Neuronal stem cell (in vitro differentiated cells): ENCODE measurements around the gene CADPS.

Experiments used
- DNase-seq: peaks from one replicate; pipeline ENCODE4 v3.0.0-alpha.2; 2013; ENCODE audit warnings: low spot score
- H2AFZ ChIP-seq: one replicate; pipeline ENCODE4 v1.6.1; 2013; ENCODE audit warnings: mild to moderate bottlenecking, low read length, inconsistent platforms
- H2AK5ac ChIP-seq: 2 replicates; pipeline ENCODE4 v1.6.1; 2013; ENCODE audit warnings: low read depth, mild to moderate bottlenecking, inconsistent platforms, low read length, moderate library complexity, mixed read lengths
- H2BK120ac ChIP-seq: 2 replicates; pipeline ENCODE4 v1.6.1; 2013; ENCODE audit warnings: low read depth, mild to moderate bottlenecking, inconsistent platforms, low read length, moderate library complexity, mixed read lengths
- H2BK12ac ChIP-seq: one replicate; pipeline ENCODE4 v1.6.1; 2013; ENCODE audit warnings: low read length, inconsistent platforms
- H2BK15ac ChIP-seq: 2 replicates; pipeline ENCODE4 v1.6.1; 2013; ENCODE audit warnings: mild to moderate bottlenecking, low read length, inconsistent platforms, mixed read lengths
- H2BK5ac ChIP-seq: one replicate; pipeline ENCODE4 v1.6.1; 2013; ENCODE audit warnings: inconsistent platforms, mild to moderate bottlenecking, low read length, moderate library complexity
- H3K14ac ChIP-seq: one replicate; pipeline ENCODE4 v1.6.1; 2013; ENCODE audit warnings: low read length, inconsistent platforms
- H3K18ac ChIP-seq: 2 replicates; pipeline ENCODE4 v1.6.1; 2013; ENCODE audit warnings: low read length, inconsistent platforms
- H3K23ac ChIP-seq: 2 replicates; pipeline ENCODE4 v1.6.1; 2013; ENCODE audit warnings: low read depth, mild to moderate bottlenecking, mixed read lengths, low read length, inconsistent platforms; ENCODE audit not compliant: poor library complexity
- H3K27ac ChIP-seq: replicated peaks from 3 replicates; pipeline ENCODE4 v1.5.1; 2013; ENCODE audit warnings: low read length, inconsistent platforms
- H3K27me3 ChIP-seq, 3 experiments: 2 replicates each; pipeline ENCODE4 v1.6.1; 2013; ENCODE audit warnings: low read length in 3 of 3, mild to moderate bottlenecking in 2 of 3, inconsistent platforms in 1 of 3, low read depth in 1 of 3, mixed read lengths in 1 of 3, moderate library complexity in 1 of 3; ENCODE audit not compliant: control insufficient read depth in 3 of 3, insufficient read depth in 3 of 3
- H3K36me3 ChIP-seq, 2 donors: replicated peaks in 1 of 2; 2 replicates each; pipeline ENCODE4 v1.6.1; 2013; ENCODE audit warnings: low read length in 2 of 2; ENCODE audit not compliant: control insufficient read depth in 2 of 2, insufficient read depth in 2 of 2
- H3K4ac ChIP-seq: 2 replicates; pipeline ENCODE4 v1.6.1; 2013; ENCODE audit warnings: inconsistent platforms, mild to moderate bottlenecking, low read length, moderate library complexity
- H3K4me1 ChIP-seq, 2 donors: 1 replicate in 1 of 2; 2 replicates in 1 of 2; pipeline ENCODE4 v1.6.1; 2013; ENCODE audit warnings: low read length in 2 of 2, low read depth in 1 of 2; ENCODE audit not compliant: control insufficient read depth in 2 of 2, insufficient read depth in 1 of 2
- H3K4me2 ChIP-seq: one replicate; pipeline ENCODE4 v1.6.1; 2013; ENCODE audit warnings: mild to moderate bottlenecking, low read length, inconsistent platforms; ENCODE audit not compliant: insufficient read depth, poor library complexity, severe bottlenecking
- H3K4me3 ChIP-seq, 2 donors: 2 replicates each; pipeline ENCODE4 v1.5.1; 2013; ENCODE audit warnings: low read length in 2 of 2, mild to moderate bottlenecking in 2 of 2, inconsistent platforms in 1 of 2, moderate library complexity in 1 of 2
- H3K79me1 ChIP-seq: one replicate; pipeline ENCODE4 v1.6.1; 2013; ENCODE audit warnings: low read depth, mild to moderate bottlenecking, inconsistent platforms, low read length, moderate library complexity
- H3K9ac ChIP-seq: one replicate; pipeline ENCODE4 v1.6.1; 2013; ENCODE audit warnings: mild to moderate bottlenecking, low read depth, low read length, inconsistent platforms; ENCODE audit not compliant: poor library complexity
- H3K9me3 ChIP-seq, 2 donors: replicated peaks in 1 of 2; 2 replicates each; pipeline versions ENCODE3 to v1.6.1; 2013; ENCODE audit warnings: low read length in 2 of 2, mild to moderate bottlenecking in 2 of 2, inconsistent platforms in 1 of 2, low read depth in 1 of 2, mixed read lengths in 1 of 2, moderate library complexity in 1 of 2; ENCODE audit not compliant: control insufficient read depth in 2 of 2, insufficient read depth in 1 of 2
- H4K8ac ChIP-seq: one replicate; pipeline ENCODE4 v1.6.1; 2013; ENCODE audit warnings: low read depth, mild to moderate bottlenecking, inconsistent platforms, low read length, moderate library complexity
- H4K91ac ChIP-seq: one replicate; pipeline ENCODE4 v1.6.1; 2013; ENCODE audit warnings: low read length, low read depth, mild to moderate bottlenecking, inconsistent platforms; ENCODE audit not compliant: poor library complexity
- whole genome bisulfite sequencing, 2 donors: extraction: QIAGEN DNeasy Blood & Tissue Kit; methylation state at CpG; one replicate each; pipeline ENCODE4 v1.1.7; 2013; ENCODE audit warnings: missing lambda C conversion rate in 2 of 2, mixed read lengths in 1 of 2; ENCODE audit not compliant: insufficient read length in 2 of 2, insufficient replicate concordance in 1 of 2; ENCODE audit errors: extremely low coverage in 2 of 2; 5-methylcytosine and 5-hydroxymethylcytosine counted together

CADPS gene

DNA sequence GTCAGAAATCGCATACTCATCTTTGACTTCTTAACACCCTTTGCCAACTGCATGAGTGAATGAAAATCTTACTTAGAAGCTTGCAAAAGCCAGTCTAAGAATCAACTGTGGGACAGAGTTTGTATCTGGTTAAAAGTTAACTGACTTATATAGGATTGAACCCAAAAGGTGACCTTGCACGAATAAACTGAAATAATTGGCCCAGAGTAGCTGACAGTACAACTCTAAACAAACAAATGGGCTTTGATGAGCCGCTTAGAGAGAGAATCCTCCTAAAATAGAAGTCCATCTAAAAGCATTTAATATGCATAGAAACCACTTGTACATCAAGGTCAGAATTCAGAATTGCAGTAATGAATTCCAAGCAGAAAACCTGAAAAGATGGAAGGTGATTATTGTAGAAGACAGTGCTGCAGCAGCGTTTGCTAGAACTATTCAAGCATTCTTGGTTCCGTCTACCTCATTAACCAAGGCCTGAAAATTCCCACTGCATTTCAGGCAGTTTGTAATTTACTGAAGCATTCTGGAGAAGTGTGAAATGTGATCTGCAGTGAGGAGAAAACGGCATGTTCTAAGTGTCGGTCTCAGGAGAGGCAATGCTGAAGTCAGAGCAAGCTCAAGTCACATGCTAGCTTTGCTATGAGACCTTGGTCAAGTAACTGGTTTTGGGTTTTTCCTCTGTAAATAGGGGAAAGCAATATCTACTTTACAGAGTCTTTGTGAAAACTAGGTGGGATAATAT is 103.7 kb downstream of the CADPS start:
- H3K18ac ChIP-seq: no peak overlapping the region
- no peak overlapping the region for H2AFZ ChIP-seq
- H2BK15ac ChIP-seq: no peak overlapping the region
- H3K23ac ChIP-seq: no peak overlapping the region
- no peaks in the 10 kb centered on the region for H3K9me3 ChIP-seq
- H4K91ac ChIP-seq: no peak overlapping the region
- H3K9ac ChIP-seq: no peak overlapping the region
- no peak overlapping the region for H3K4me3 ChIP-seq
- DNase-seq: no peak
- no peak overlapping the region for H4K8ac ChIP-seq
- H3K4me1 ChIP-seq: no peaks in the 10 kb centered on the region
- no peak overlapping the region for H3K4ac ChIP-seq
- no peaks in the 10 kb centered on the region for H3K79me1 ChIP-seq
- H3K27ac ChIP-seq: no peak overlapping the region
- no peak overlapping the region for H3K4me2 ChIP-seq
- H2BK5ac ChIP-seq: no peak overlapping the region
- no peak overlapping the region for H2AK5ac ChIP-seq
- no peaks in the 10 kb centered on the region for H3K27me3 ChIP-seq
- H2BK120ac ChIP-seq: no peak overlapping the region
- no peak overlapping the region for H2BK12ac ChIP-seq
- no peaks in the 10 kb centered on the region for H3K36me3 ChIP-seq
- WGBS, 2 donors: no CpG with 5 or more reads among the region's 7 CpGs
- H3K14ac ChIP-seq: no peak overlapping the region

DNA sequence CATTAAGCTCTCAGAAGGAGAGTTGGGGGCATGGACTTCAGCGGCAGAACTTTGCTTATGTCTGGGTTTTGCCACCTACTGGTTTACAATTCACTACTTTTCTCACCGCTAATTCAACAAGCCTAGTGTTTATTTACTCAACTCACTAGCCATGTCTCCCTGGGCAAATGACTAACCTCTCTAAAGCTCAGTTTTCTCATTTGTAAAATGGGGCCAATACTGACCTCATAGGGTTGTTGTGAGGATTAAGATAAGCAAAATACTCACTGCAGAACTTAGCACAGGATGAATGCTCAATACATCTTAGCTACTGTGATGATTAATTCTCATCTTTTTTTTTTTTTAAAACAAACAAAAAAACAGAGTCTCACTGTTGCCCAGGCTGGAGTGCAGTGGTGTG is 106.3 kb downstream of the CADPS start:
- no peak overlapping the region for H3K23ac ChIP-seq
- no peak overlapping the region for H3K27ac ChIP-seq
- no peak overlapping the region for H3K4me3 ChIP-seq
- H4K91ac ChIP-seq: no peak overlapping the region
- no peak overlapping the region for H2BK12ac ChIP-seq
- H3K4me1 ChIP-seq: no peaks in the 10 kb centered on the region
- WGBS, 2 donors: no CpG with 5 or more reads among the region's 2 CpGs
- no peak overlapping the region for H3K14ac ChIP-seq
- H3K4ac ChIP-seq: no peak overlapping the region
- H3K9ac ChIP-seq: no peak overlapping the region
- H3K4me2 ChIP-seq: no peak overlapping the region
- no peak for DNase-seq
- no peaks in the 10 kb centered on the region for H3K79me1 ChIP-seq
- no peak overlapping the region for H4K8ac ChIP-seq
- no peak overlapping the region for H2BK15ac ChIP-seq
- no peaks in the 10 kb centered on the region for H3K9me3 ChIP-seq
- no peak overlapping the region for H2AFZ ChIP-seq
- H3K18ac ChIP-seq: no peak overlapping the region
- H3K36me3 ChIP-seq: no peaks in the 10 kb centered on the region
- no peak overlapping the region for H2AK5ac ChIP-seq
- H3K27me3 ChIP-seq: no peaks in the 10 kb centered on the region
- H2BK120ac ChIP-seq: no peak overlapping the region
- H2BK5ac ChIP-seq: no peak overlapping the region

DNA sequence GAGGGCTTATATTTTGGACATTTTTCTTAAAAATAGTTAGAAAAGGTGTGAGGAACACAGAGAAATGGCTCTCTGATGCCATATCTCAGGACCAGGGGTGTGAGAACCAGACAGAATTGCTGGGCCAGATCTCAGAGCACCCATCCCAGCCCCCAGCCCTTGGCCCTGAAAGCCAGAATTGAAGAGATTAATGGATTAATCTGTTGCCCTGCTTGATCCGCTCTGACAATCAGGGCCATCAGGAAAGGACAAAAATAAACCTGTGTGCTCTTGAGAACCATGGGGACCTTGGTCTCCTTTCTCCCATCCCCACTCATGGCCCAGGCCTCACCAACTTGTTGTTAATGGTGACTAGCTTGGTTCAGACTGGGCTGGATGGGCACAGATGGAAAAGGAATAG is 113.5 kb downstream of the CADPS start:
- Histone ChIP-seq H3K4ac (no peak overlapping the region), H3K4me2 (no peak overlapping the region), H3K14ac (no peak overlapping the region), H2AK5ac (no peak overlapping the region), H3K9me3 (no peaks in the 10 kb centered on the region), H3K4me1 (peaks cover 0 to 2% of the 10 kb centered on the region in 2 donors), H3K4me3 (no peak overlapping the region), H2BK15ac (no peak overlapping the region), H4K8ac (no peak overlapping the region), H2BK5ac (no peak overlapping the region), H3K27me3 (no peaks in the 10 kb centered on the region), H2BK120ac (no peak overlapping the region), H4K91ac (no peak overlapping the region), H3K18ac (no peak overlapping the region), H3K9ac (no peak overlapping the region), H3K36me3 (no peaks in the 10 kb centered on the region), H3K27ac (no peak overlapping the region), H2AFZ (no peak overlapping the region), H2BK12ac (no peak overlapping the region), H3K23ac (no peak overlapping the region), H3K79me1 (no peaks in the 10 kb centered on the region)
- DNase-seq: no peak
- WGBS, 2 donors: no CpG with 5 or more reads among the region's 1 CpG

DNA sequence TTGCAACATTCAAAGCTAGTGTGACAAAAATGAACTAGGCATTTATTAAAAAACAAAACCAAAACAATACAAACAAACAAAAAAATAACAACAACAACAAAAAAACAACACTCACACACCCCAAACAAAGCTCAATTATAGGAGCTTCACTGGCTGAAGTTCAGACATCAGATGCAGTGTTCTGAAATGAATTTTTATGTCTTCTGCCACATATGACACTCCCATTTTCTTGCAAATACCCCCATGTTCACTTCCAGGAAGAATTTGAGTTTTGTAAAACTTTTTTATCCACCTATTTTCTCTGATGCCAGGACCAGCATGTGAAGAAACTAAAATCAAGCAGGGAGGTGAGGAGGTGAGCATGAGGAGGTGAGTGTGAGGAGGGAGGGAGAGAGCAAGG is 113.9 kb downstream of the CADPS start:
- DNase-seq: no peak
- H3K18ac ChIP-seq: no peak overlapping the region

More for the DNA sequence above, 113.9 kb downstream of the CADPS start:
- Histone ChIP-seq H3K4me3 (no peak overlapping the region), H3K4me1 (peaks cover 0 to 2% of the 10 kb centered on the region in 2 donors), H4K8ac (no peak overlapping the region), H3K27ac (no peak overlapping the region), H3K9me3 (no peaks in the 10 kb centered on the region), H2AFZ (no peak overlapping the region), H3K36me3 (no peaks in the 10 kb centered on the region), H2BK120ac (no peak overlapping the region), H2BK15ac (no peak overlapping the region), H3K27me3 (no peaks in the 10 kb centered on the region), H3K14ac (no peak overlapping the region), H3K4me2 (no peak overlapping the region), H3K9ac (no peak overlapping the region), H3K79me1 (no peaks in the 10 kb centered on the region), H2AK5ac (no peak overlapping the region), H3K4ac (no peak overlapping the region), H3K23ac (no peak overlapping the region), H4K91ac (no peak overlapping the region), H2BK12ac (no peak overlapping the region), H2BK5ac (no peak overlapping the region)
